GM21723 (cell line): Measurements from ENCODE around the gene BEND5.

ENCODE experiments used
- ATAC-seq: cut with Tn5 transposase; IDR thresholded peaks from one replicate; pipeline ENCODE4 v1.9.1; 2021; ENCODE audit warnings: mild to moderate bottlenecking, moderate library complexity; ENCODE audit not compliant: unreplicated experiment

BEND5 gene

GRCh38 chr1:48681476-48682305 is 95.0 kb downstream of the BEND5 start:
- ATAC-seq = no peak

- no peak for ATAC-seq
Observed at GRCh38 chr1:48680411-48681035, 96.2 kb downstream of the BEND5 start.

GRCh38 chr1:48679859-48680258 is 96.8 kb downstream of the BEND5 start:
- no peak for ATAC-seq

GRCh38 chr1:48678710-48679505 is 97.8 kb downstream of the BEND5 start:
- ATAC-seq = no peak
